ENCODE results near the gene HIP1. TPM values are rescaled to one million over a fixed set of nuclear protein-coding genes. Genes with fewer than 3 reads are reported as not detected.
A peak's percentile ranks its signal among the peaks of the same experiment; 100 is the strongest.

The HIP1 gene
- total and polyA plus RNA-seq, 2 of the 4 experiments (the other 2 are of a cell fraction), result 6.8 to 10.0 TPM

DNA sequence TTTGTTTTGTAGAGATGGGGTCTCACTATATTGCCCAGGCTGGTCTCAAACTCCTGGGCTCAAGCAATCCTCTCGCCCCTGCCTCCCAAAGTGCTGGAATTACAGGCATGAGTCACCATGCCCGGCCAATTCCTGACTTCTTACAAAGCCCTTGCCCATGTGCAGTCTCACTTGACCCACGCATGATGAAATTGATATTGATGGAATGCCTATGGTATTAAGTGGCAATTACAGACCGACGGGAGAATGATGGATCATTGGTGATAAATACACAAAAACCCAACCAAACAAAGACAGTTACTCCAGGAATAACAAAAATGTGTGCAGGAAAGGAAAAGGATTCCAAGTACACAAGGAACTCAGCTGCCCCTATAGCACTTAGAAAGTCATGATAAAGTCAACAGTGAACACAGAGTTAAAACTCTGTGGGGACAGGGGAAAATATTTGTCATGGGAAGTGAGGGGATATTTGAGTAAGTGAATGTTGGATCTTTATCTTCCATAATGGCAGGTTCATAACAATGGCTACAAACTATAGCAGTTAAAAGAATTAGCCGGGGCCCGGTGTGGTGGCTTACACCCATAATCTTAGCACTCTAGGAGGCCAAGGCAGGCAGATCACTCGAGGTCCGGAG, 21.6 kb downstream of the HIP1 start:
- Histone ChIP-seq H3K9me1 (ENCODE audit: insufficient read depth, low read length) (peaks cover 20% of the 10 kb centered on the region), H3K36me3 (ENCODE audit: control insufficient read depth, insufficient read depth, low read length) (peaks cover 2% of the 10 kb centered on the region; the same call in 1 of the 2 replicates), H3K18ac (ENCODE audit: low read depth, low read length) (peak overlapping the region; percentile 31; the same call in 1 of the 2 replicates), H3K4me1 (ENCODE audit: control insufficient read depth, insufficient read depth, low read length) (peaks cover 12% of the 10 kb centered on the region), H3K14ac (replicated peaks; ENCODE audit: low read depth, low read length) (no peak overlapping the region), H3K4ac (ENCODE audit: low read depth, low read length) (peak overlapping the region; percentile 50), H3K23ac (ENCODE audit: low read depth, low read length) (no peak overlapping the region), H2AFZ (replicated peaks; ENCODE audit: low read length, poor library complexity) (no peak overlapping the region), H4K91ac (ENCODE audit: insufficient read depth, low read depth, low read length) (0 out of 2 replicates have a peak overlapping the region, but pooled peaks have one; percentile 7), H3K9me3 (ENCODE audit: control insufficient read depth, insufficient read depth, low read length) (no peaks in the 10 kb centered on the region), H3K79me1 (ENCODE audit: low read depth in 1 of 2, low read length in 2 of 2) (peaks cover 4 to 42% of the 10 kb centered on the region in 2 experiments; a peak in 3 of 4 replicates), H2AK5ac (ENCODE audit: low read depth, low read length) (peak overlapping the region; percentile 76), H4K5ac (ENCODE audit: low read depth, low read length) (no peak overlapping the region), H2BK20ac (ENCODE audit: low read depth, low read length) (peak overlapping the region; percentile 31; the same call in 1 of the 2 replicates), H3K4me2 (ENCODE audit: low read depth, low read length) (peak overlapping the region; percentile 21; the same call in 1 of the 2 replicates), H2BK5ac (ENCODE audit: low read depth, low read length, poor library complexity, severe bottlenecking) (peak overlapping the region; percentile 58), H3K56ac (ENCODE audit: extremely low read depth, insufficient read depth, low read length) (no peak overlapping the region), H2BK120ac (ENCODE audit: low read depth, low read length) (peak overlapping the region; percentile 65; the same call in 1 of the 2 replicates), H3K27me3 (ENCODE audit: control insufficient read depth, insufficient read depth, low read length) (no peaks in the 10 kb centered on the region), H2BK15ac (ENCODE audit: low read depth, low read length) (0 out of 3 replicates have a peak overlapping the region, but pooled peaks have one; percentile 40), H3K4me3 (ENCODE audit: insufficient read depth, low read depth, low read length) (no peak overlapping the region), H3K27ac (ENCODE audit: insufficient read depth, low read length) (peak overlapping the region; percentile 44), H3K9ac (ENCODE audit: low read depth, low read length) (no peak overlapping the region), H2AK9ac (replicated peaks; ENCODE audit: low read depth, low read length, poor library complexity) (no peak overlapping the region), H4K20me1 (ENCODE audit: insufficient read depth, low read length) (no peaks in the 10 kb centered on the region; the same call in 1 of the 2 replicates), H4K8ac (ENCODE audit: low read depth in 2 of 2, low read length in 2 of 2) (no peak overlapping the region)
- DNase-seq, result peak; percentile 83
- POLR2A ChIA-PET (ENCODE audit: unreplicated experiment), result no interaction called here
- dilution Hi-C loops (cut with HindIII; ENCODE audit: low sequenced_read_pairs, unreplicated experiment) (no loop called here), in situ Hi-C loops (cut with MboI; ENCODE audit: low sequenced_read_pairs) (no loop called here), intact Hi-C loops (cut with micrococcal nuclease) (no loop called here)
- CTCF ChIA-PET, result interaction anchor here (0.6 kb wide), 1 partner anchor 611 kb away, joined by 3 read pairs; no protein-coding TSS in a partner anchor
- peak; percentile 79 for ATAC-seq (ENCODE audit: low read depth)
- no TSS peak for BruUV-seq (replicated peaks)
- TF ChIP-seq BHLHE40 (IDR thresholded peaks at IDR 0.05; ENCODE audit: low read depth, low read length) (peak; percentile 51), CEBPB (IDR thresholded peaks at IDR 0.05; ENCODE audit: low read depth, low read length) (peak; percentile 64), RFX5 (IDR thresholded peaks at IDR 0.05; ENCODE audit: low read depth, low read length) (no peak), FOS (IDR thresholded peaks at IDR 0.05; ENCODE audit: low read depth, low read length) (peak; percentile 56)
- WGBS, 2 experiments (ENCODE audit: extremely low coverage in 2 of 2, insufficient read length in 1 of 2), result no CpG with 5 or more reads among the region's 9 CpGs
